Right atrium auricular region (tissue), 2 donors: Measurements from ENCODE around the gene NPR2. TPM values are rescaled to one million over a fixed set of nuclear protein-coding genes. Genes with fewer than 3 reads are reported as not detected.
A peak's percentile ranks its signal among the peaks of the same experiment; 100 is the strongest.

Source experiments
- DNase-seq: peaks from one replicate; pipeline ENCODE4 v3.0.0-alpha.2; 2019; ENCODE audit warnings: low spot score
- H3K27ac ChIP-seq, 2 donors: fragments of 200-600 bp; sonication (generic); 1 replicate in 1 of 2; 2 replicates in 1 of 2; pipeline ENCODE4 v1.5.1; 2016 to 2019
- H3K27me3 ChIP-seq, 2 donors: fragments of 200-600 bp; sonication (generic); one replicate each; pipeline versions ENCODE4 v1.5.1 to v1.6.0; 2017 to 2019
- H3K36me3 ChIP-seq: fragments of 200-600 bp; sonication (generic); one replicate; pipeline ENCODE4 v1.5.1; 2016
- H3K4me1 ChIP-seq, 2 donors: fragments of 200-600 bp; sonication (generic); one replicate each; pipeline versions ENCODE4 v1.5.1 to v1.6.0; 2017 to 2019
- H3K4me3 ChIP-seq, 2 donors: fragments of 200-600 bp; sonication (generic); 1 replicate in 1 of 2; 2 replicates in 1 of 2; pipeline ENCODE4 v1.5.1; 2017 to 2019; ENCODE audit warnings: mild to moderate bottlenecking in 1 of 2, moderate library complexity in 1 of 2
- H3K9me3 ChIP-seq, 2 donors: fragments of 200-600 bp; sonication (generic); one replicate each; pipeline ENCODE4 v1.5.1; 2019
- CTCF ChIP-seq, 2 donors: fragments of 200-600 bp; sonication (generic); IDR thresholded peaks; one replicate each; pipeline ENCODE4 v1.5.1; 2019; ENCODE audit warnings: antibody characterized with exemption in 2 of 2
- total RNA-seq, 2 donors: library from RNA; depleted of rRNA; stranded (reverse); fragments of >200 nt; gene quantifications; one replicate each; pipeline ENCODE4 v1.1.0, GENCODE V29; 2016

Gene NPR2
- total RNA-seq, 2 donors from 2014 or later, result 17.7 to 27.2 TPM

- H3K9me3 ChIP-seq, result no peaks in the 10 kb centered on the region
- no peak for DNase-seq
- H3K36me3 ChIP-seq, result peaks cover 33% of the 10 kb centered on the region
- no peaks in the 10 kb centered on the region for H3K4me1 ChIP-seq
- H3K4me3 ChIP-seq, result no peak overlapping the region
- TF ChIP-seq CTCF (IDR thresholded peaks at IDR 0.05), result no peak
- H3K27ac ChIP-seq, result no peak overlapping the region
- H3K27me3 ChIP-seq, result no peaks in the 10 kb centered on the region
These were observed 10.1 kb downstream of the NPR2 start for GRCh38 chr9:35801328-35802128.

- Histone ChIP-seq H3K9me3 (no peaks in the 10 kb centered on the region), H3K4me3 (no peak overlapping the region), H3K27me3 (no peaks in the 10 kb centered on the region), H3K27ac (no peak overlapping the region), H3K36me3 (peaks cover 34% of the 10 kb centered on the region), H3K4me1 (peaks cover 0 to 4% of the 10 kb centered on the region in 2 donors)
- DNase-seq, result no peak
- no peak for TF ChIP-seq CTCF (IDR thresholded peaks at IDR 0.05)
These were observed 14.7 kb downstream of the NPR2 start for GRCh38 chr9:35806101-35806500.

- Histone ChIP-seq H3K4me1 (peaks cover 0 to 26% of the 10 kb centered on the region in 2 donors), H3K27me3 (no peaks in the 10 kb centered on the region), H3K36me3 (peaks cover 27% of the 10 kb centered on the region), H3K27ac (no peak overlapping the region), H3K9me3 (no peaks in the 10 kb centered on the region), H3K4me3 (no peak overlapping the region)
- DNase-seq, result no peak
- no peak for TF ChIP-seq CTCF (IDR thresholded peaks at IDR 0.05)
These were observed 17.0 kb downstream of the NPR2 start for GRCh38 chr9:35808433-35808832.

GRCh38 chr9:35810122-35810521 lies 18.7 kb downstream of the NPR2 start:
- H3K4me3 ChIP-seq, result no peak overlapping the region
- TF ChIP-seq CTCF (IDR thresholded peaks at IDR 0.05), result no peak
- H3K27ac ChIP-seq, result no peak overlapping the region
- no peaks in the 10 kb centered on the region for H3K27me3 ChIP-seq
- H3K36me3 ChIP-seq, result peaks cover 27% of the 10 kb centered on the region
- H3K4me1 ChIP-seq, result peaks cover 0 to 35% of the 10 kb centered on the region in 2 donors
- DNase-seq, result no peak
- H3K9me3 ChIP-seq, result no peaks in the 10 kb centered on the region

- H3K27me3 ChIP-seq, result no peaks in the 10 kb centered on the region
- DNase-seq, result no peak
- H3K4me1 ChIP-seq, result peaks cover 0 to 35% of the 10 kb centered on the region in 2 donors
- peaks cover 14% of the 10 kb centered on the region for H3K36me3 ChIP-seq
- H3K4me3 ChIP-seq, result peak overlapping the region; percentile 44 to 56
- H3K9me3 ChIP-seq, result no peaks in the 10 kb centered on the region
- peak overlapping the region; percentile 77 to 98 for H3K27ac ChIP-seq
- no peak for TF ChIP-seq CTCF (IDR thresholded peaks at IDR 0.05)
These were observed 20.1 kb downstream of the NPR2 start for GRCh38 chr9:35811381-35812024.
